Measurements from ENCODE around the gene RGS7. TPM values are rescaled to one million over a fixed set of nuclear protein-coding genes. Genes with fewer than 3 reads are reported as not detected.

RGS7 gene
- total RNA-seq, 2 donors from 2014 or later, result 0.10 to 0.24 TPM

GRCh38 chr1:241034203-241034936 is 322.6 kb downstream of the RGS7 start:
- Histone ChIP-seq H3K36me3 (no peaks in the 10 kb centered on the region), H3K27ac (no peak overlapping the region), H3K4me3 (no peak overlapping the region), H3K4me1 (no peaks in the 10 kb centered on the region), H3K9me3 (no peaks in the 10 kb centered on the region), H3K9ac (ENCODE audit: low read depth in 2 of 2, low read length in 2 of 2) (no peak overlapping the region), H3K27me3 (no peaks in the 10 kb centered on the region)
- TF ChIP-seq CTCF (IDR thresholded peaks at IDR 0.05), result no peak
- no peak for DNase-seq
- intact Hi-C loops (cut with DNase I), result no loop called here

DNA sequence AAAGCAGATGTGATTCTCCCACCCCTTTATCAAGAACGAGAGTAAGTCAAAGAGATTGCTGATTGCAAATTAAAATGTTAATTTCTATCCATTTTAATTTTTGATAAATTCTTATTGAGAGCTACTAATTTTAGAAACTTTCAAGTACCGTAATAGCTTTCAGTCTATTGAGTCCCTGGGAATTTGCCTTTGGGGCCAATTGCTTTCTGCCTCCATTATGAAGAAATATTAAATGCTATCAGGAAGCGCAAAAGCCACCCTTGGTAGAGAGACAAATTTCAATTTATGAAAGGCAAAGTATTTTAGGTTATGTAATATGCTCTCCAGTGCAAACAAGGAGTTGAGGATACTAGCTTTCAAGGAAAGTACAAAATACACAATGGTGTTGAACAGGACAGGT is 332.2 kb downstream of the RGS7 start:
- TF ChIP-seq CTCF (IDR thresholded peaks at IDR 0.05), result no peak

GRCh38 chr1:241022366-241022765 is 334.6 kb downstream of the RGS7 start:
- no peak overlapping the region for H3K4me3 ChIP-seq
- no peak for TF ChIP-seq CTCF (IDR thresholded peaks at IDR 0.05)
- intact Hi-C loops (cut with DNase I), result no loop called here

More for the DNA sequence above, 332.2 kb downstream of the RGS7 start:
- Histone ChIP-seq H3K9me3 (no peaks in the 10 kb centered on the region), H3K4me1 (no peaks in the 10 kb centered on the region), H3K27me3 (no peaks in the 10 kb centered on the region), H3K4me3 (no peak overlapping the region), H3K36me3 (no peaks in the 10 kb centered on the region), H3K27ac (no peak overlapping the region), H3K9ac (ENCODE audit: low read depth in 2 of 2, low read length in 2 of 2) (no peak overlapping the region)
- no peak for DNase-seq
- intact Hi-C loops (cut with DNase I), result no loop called here

DNA sequence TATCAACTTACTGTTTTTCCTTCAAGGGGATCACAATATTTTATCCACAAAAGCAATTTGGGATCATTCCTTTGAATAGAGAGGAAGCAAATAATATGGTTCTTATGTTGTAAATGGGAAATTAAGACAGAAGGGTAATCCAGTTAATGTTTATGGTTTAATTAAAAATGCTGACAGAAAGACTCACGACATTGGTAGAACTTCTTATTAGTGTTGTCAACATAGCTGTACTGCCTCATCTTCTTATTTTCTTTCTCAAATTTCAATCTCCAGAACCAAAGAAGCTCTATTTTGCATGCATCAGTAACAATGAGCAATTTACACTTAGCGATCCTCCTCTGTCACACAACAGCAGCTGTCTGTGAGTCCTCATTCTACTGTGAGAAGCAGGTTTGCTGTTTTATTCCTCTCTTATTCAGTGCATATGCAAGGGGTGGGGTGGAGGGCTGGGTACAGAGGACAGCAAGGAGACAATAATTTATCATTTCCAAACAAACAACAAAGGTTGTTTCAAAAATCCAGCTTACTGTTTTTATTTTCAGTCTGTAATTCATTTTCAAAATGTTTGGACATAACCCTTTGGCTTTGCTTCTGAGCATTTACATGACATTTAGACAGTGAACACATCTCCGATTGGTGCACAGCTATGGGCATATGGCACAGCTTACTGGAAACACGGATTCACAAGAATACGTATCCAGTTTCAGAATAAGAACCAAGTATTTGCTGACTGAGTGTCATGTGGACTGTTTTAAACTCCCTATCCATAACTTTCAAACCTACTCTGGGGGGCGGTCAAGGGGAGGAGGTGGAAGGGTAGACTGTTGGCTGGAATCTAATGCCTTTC is 335.9 kb downstream of the RGS7 start:
- intact Hi-C loops (cut with DNase I), result no loop called here
- Histone ChIP-seq H3K36me3 (no peaks in the 10 kb centered on the region), H3K4me1 (no peaks in the 10 kb centered on the region), H3K4me3 (no peak overlapping the region), H3K27me3 (no peaks in the 10 kb centered on the region), H3K9me3 (no peaks in the 10 kb centered on the region), H3K9ac (ENCODE audit: low read depth in 2 of 2, low read length in 2 of 2) (no peak overlapping the region), H3K27ac (no peak overlapping the region)
- DNase-seq, result no peak
- no peak for TF ChIP-seq CTCF (IDR thresholded peaks at IDR 0.05)

More at GRCh38 chr1:241022366-241022765, 334.6 kb downstream of the RGS7 start:
- H3K27me3 ChIP-seq, result no peaks in the 10 kb centered on the region
- no peak overlapping the region for H3K27ac ChIP-seq
- H3K9ac ChIP-seq (ENCODE audit: low read depth in 2 of 2, low read length in 2 of 2), result no peak overlapping the region
- no peaks in the 10 kb centered on the region for H3K36me3 ChIP-seq
- no peaks in the 10 kb centered on the region for H3K9me3 ChIP-seq
- H3K4me1 ChIP-seq, result no peaks in the 10 kb centered on the region
- no peak for DNase-seq

- TF ChIP-seq CTCF (IDR thresholded peaks at IDR 0.05), result no peak
- H3K9ac ChIP-seq (ENCODE audit: low read depth in 2 of 2, low read length in 2 of 2), result no peak overlapping the region
Measured at GRCh38 chr1:241012708-241013340, 344.2 kb downstream of the RGS7 start.

More at GRCh38 chr1:241012708-241013340, 344.2 kb downstream of the RGS7 start:
- Histone ChIP-seq H3K9me3 (no peaks in the 10 kb centered on the region), H3K4me1 (no peaks in the 10 kb centered on the region), H3K4me3 (no peak overlapping the region), H3K27me3 (no peaks in the 10 kb centered on the region), H3K27ac (no peak overlapping the region), H3K36me3 (no peaks in the 10 kb centered on the region)
- intact Hi-C loops (cut with DNase I), result no loop called here
- DNase-seq, result no peak
